Hepatocyte (in vitro differentiated cells): Measurements from ENCODE around the gene AP3M1. TPM values are rescaled to one million over a fixed set of nuclear protein-coding genes. Genes with fewer than 3 reads are reported as not detected.
A peak's percentile ranks its signal among the peaks of the same experiment; 100 is the strongest.

Source experiments
- DNase-seq: peaks from one replicate; pipeline ENCODE4 v3.0.0-alpha.2; 2016; ENCODE audit warnings: low spot score
- H2AFZ ChIP-seq: fragments of 200-600 bp; sonication (generic); 2 replicates; pipeline ENCODE4 v1.6.0; 2016; ENCODE audit warnings: antibody characterized with exemption, mild to moderate bottlenecking
- H3K27ac ChIP-seq: fragments of 200-600 bp; sonication (generic); 2 replicates; pipeline ENCODE4 v1.5.1; 2016; ENCODE audit warnings: mild to moderate bottlenecking
- H3K27me3 ChIP-seq: fragments of 200-600 bp; sonication (generic); 2 replicates; pipeline ENCODE4 v1.6.1; 2016
- H3K36me3 ChIP-seq: fragments of 200-600 bp; sonication (generic); replicated peaks from 2 replicates; pipeline ENCODE4 v1.5.1; 2016; ENCODE audit warnings: low read depth; ENCODE audit not compliant: insufficient read depth
- H3K4me1 ChIP-seq: fragments of 200-600 bp; sonication (generic); 2 replicates; pipeline ENCODE4 v1.5.1; 2016; ENCODE audit warnings: mild to moderate bottlenecking, moderate library complexity; ENCODE audit not compliant: insufficient read depth
- H3K4me2 ChIP-seq: fragments of 200-600 bp; sonication (generic); 2 replicates; pipeline ENCODE4 v1.6.0; 2016
- H3K4me3 ChIP-seq: fragments of 200-600 bp; sonication (generic); 2 replicates; pipeline ENCODE4 v1.5.1; 2016; ENCODE audit warnings: mild to moderate bottlenecking
- H3K79me2 ChIP-seq: fragments of 200-600 bp; sonication (generic); 2 replicates; pipeline ENCODE4 v1.6.0; 2017; ENCODE audit warnings: mild to moderate bottlenecking
- H3K9me2 ChIP-seq: fragments of 200-600 bp; sonication (generic); replicated peaks from 2 replicates; pipeline ENCODE4 v1.6.0; 2017; ENCODE audit warnings: mild to moderate bottlenecking; ENCODE audit not compliant: insufficient read depth
- H3K9me3 ChIP-seq: fragments of 200-600 bp; sonication (generic); 2 replicates; pipeline ENCODE4 v1.5.1; 2016; ENCODE audit warnings: low read depth, mild to moderate bottlenecking
- H4K20me1 ChIP-seq: fragments of 200-600 bp; sonication (generic); 2 replicates; pipeline ENCODE4 v1.6.0; 2016; ENCODE audit warnings: mild to moderate bottlenecking; ENCODE audit not compliant: insufficient read depth, poor library complexity, severe bottlenecking
- CTCF ChIP-seq: fragments of 200-600 bp; sonication (generic); IDR thresholded peaks from 2 replicates; pipeline ENCODE4 v1.5.1; 2016; ENCODE audit warnings: antibody characterized with exemption, mild to moderate bottlenecking; ENCODE audit not compliant: poor library complexity
- EZH2 ChIP-seq: fragments of 200-600 bp; sonication (generic); IDR thresholded peaks from 2 replicates; pipeline ENCODE4 v1.6.1; 2016; ENCODE audit warnings: antibody characterized with exemption, mild to moderate bottlenecking, borderline replicate concordance
- EZH2phosphoT487 ChIP-seq: fragments of 200-600 bp; sonication (generic); IDR thresholded peaks from one replicate; pipeline ENCODE4 v1.6.1; 2018; ENCODE audit warnings: antibody characterized with exemption, mild to moderate bottlenecking, low read depth, moderate library complexity; ENCODE audit not compliant: unreplicated experiment, severe bottlenecking
- WGBS: methylation state at CpG from one replicate; pipeline ENCODE4 v1.1.6; 2016; ENCODE audit warnings: low lambda C conversion rate; ENCODE audit errors: missing lambda C conversion rate; 5-methylcytosine and 5-hydroxymethylcytosine counted together
- polyA plus RNA-seq: library from polyadenylated mRNA; unstranded; fragments of >200 nt; fragmentation: Nextera tagmentation; extraction: Ambion mirVana; gene quantifications from 2 replicates; pipeline ENCODE4 v1.2.1, GENCODE V29; 2016
- total RNA-seq: library from RNA; depleted of rRNA; stranded (reverse); fragments of >200 nt; gene quantifications from 2 replicates; pipeline ENCODE4 v1.2.3, GENCODE V29; 2014

Gene AP3M1
- total RNA-seq (35.0 and 35.3 TPM in 2 replicates), polyA plus RNA-seq (28.2 and 30.1 TPM in 2 replicates)

- peaks cover 7% of the 10 kb centered on the region for H4K20me1 ChIP-seq
- H3K4me2 ChIP-seq: peak within 1 kb of the TSS; percentile 79
- H3K27ac ChIP-seq: peak within 1 kb of the TSS; percentile 91
- peak within 1 kb of the TSS; percentile 87 for H3K4me3 ChIP-seq
- H3K4me1 ChIP-seq: peaks cover 4% of the 10 kb centered on the region
- no peaks in the 10 kb centered on the region for H3K9me3 ChIP-seq
- no peaks in the 10 kb centered on the region for H3K9me2 ChIP-seq
- DNase-seq: peak; percentile 89
- H3K27me3 ChIP-seq: no peaks in the 10 kb centered on the region
- TF ChIP-seq CTCF (no peak), EZH2 (no peak), EZH2phosphoT487 (no peak)
- H2AFZ ChIP-seq: peak within 1 kb of the TSS; percentile 39
- WGBS: under 1% methylated on average over 31 of the region's 32 CpGs
- H3K36me3 ChIP-seq: no peaks in the 10 kb centered on the region
- H3K79me2 ChIP-seq: peaks cover 83% of the 10 kb centered on the region
These were observed at the start of gene AP3M1 for GRCh38 chr10:74150204-74150989. AP3M1 (minus strand) TSS chr10:74150828; CDS start chr10:74138379, 12,449 bp downstream.

- no peak overlapping the region for H2AFZ ChIP-seq
- H3K79me2 ChIP-seq: peaks cover 64% of the 10 kb centered on the region
- H3K4me1 ChIP-seq: no peaks in the 10 kb centered on the region
- H3K9me3 ChIP-seq: no peaks in the 10 kb centered on the region
- TF ChIP-seq CTCF (no peak), EZH2phosphoT487 (no peak), EZH2 (no peak)
- H3K36me3 ChIP-seq: no peaks in the 10 kb centered on the region
- H3K9me2 ChIP-seq: no peaks in the 10 kb centered on the region
- H3K4me3 ChIP-seq: no peak overlapping the region
- H3K4me2 ChIP-seq: no peak overlapping the region
- peaks cover 3% of the 10 kb centered on the region for H4K20me1 ChIP-seq
- no peak overlapping the region for H3K27ac ChIP-seq
- no peaks in the 10 kb centered on the region for H3K27me3 ChIP-seq
- no peak for DNase-seq
- 98% methylated on average over 4 of the region's 4 CpGs for WGBS
These were observed 48.7 kb upstream of the AP3M1 start for GRCh38 chr10:74199315-74199714.

- no peak overlapping the region for H3K4me2 ChIP-seq
- no peaks in the 10 kb centered on the region for H3K36me3 ChIP-seq
- no peaks in the 10 kb centered on the region for H3K27me3 ChIP-seq
- 95% methylated on average over 3 of the region's 3 CpGs for WGBS
- no peak overlapping the region for H3K27ac ChIP-seq
- no peak for DNase-seq
- peaks cover 4% of the 10 kb centered on the region for H4K20me1 ChIP-seq
- no peaks in the 10 kb centered on the region for H3K9me3 ChIP-seq
- TF ChIP-seq CTCF (no peak), EZH2phosphoT487 (no peak), EZH2 (no peak)
- no peak overlapping the region for H3K4me3 ChIP-seq
- no peaks in the 10 kb centered on the region for H3K9me2 ChIP-seq
- no peak overlapping the region for H2AFZ ChIP-seq
- H3K79me2 ChIP-seq: peaks cover 88% of the 10 kb centered on the region
- peaks cover 6% of the 10 kb centered on the region for H3K4me1 ChIP-seq
These were observed 44.4 kb upstream of the AP3M1 start for GRCh38 chr10:74194999-74195398.
